CD4-positive, alpha-beta T cell treated with Interleukin-6 for 4 hours (primary cell): ENCODE measurements around the gene SIDT1.

ENCODE experiments used
- DNase-seq: peaks from one replicate; pipeline ENCODE4 v3.0.0-alpha.2; 2020; ENCODE audit warnings: mixed read lengths

Gene SIDT1

DNA sequence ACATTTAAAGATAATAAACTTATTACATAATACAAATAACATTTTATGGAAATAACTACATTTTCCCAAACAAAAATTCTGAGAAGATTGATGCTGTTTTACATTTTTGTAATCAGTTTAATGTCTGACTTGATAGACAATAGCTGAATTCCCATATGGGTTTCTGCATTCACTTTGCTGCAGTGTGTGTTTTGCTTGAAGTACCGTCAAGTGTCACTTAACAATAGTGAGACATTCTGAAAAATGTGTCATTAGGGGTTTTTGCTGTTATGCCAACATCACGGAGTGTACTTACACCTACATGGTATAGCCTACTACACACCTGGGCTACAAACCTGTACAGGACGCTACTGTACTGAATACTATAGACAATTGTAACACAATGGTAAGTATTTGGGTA, 106.6 kb downstream of the SIDT1 start:
- DNase-seq, result no peak

DNA sequence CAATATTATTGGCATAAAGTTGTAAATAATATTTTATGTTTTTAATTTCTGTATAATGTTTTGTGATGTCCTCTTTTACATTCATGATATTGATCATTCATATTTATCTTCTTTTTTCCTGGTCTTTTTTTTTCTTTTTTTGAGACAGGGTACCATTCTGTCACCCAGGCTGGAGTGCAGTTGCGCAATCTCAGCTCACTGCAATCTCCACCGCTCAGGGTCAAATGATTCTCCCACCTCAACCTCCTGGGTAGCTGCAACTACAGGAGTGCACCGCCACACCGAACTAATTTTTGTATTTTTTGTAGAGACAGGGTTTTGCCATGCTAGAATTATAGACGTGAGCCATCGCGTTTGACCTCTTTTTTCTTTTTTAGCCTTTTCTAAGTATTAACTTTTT, 111.2 kb downstream of the SIDT1 start:
- no peak for DNase-seq

DNA sequence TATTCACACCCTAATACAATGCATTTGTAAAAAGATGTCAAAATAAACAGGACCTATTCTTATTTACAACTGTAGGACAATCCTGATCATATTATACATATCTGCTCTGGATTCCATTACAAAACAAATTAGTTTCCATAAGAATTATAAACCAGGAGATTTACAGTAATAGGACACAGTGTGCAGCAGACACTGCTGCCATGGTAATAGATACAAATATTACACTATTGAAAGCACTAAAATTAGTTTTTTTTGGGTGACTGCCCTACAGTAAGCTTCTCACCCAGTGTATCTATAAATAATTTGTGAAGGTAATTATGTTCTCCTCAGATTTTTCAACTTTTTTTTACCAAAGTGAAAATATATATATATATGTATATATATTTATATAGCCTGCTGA, 116.2 kb downstream of the SIDT1 start:
- DNase-seq, result no peak

DNA sequence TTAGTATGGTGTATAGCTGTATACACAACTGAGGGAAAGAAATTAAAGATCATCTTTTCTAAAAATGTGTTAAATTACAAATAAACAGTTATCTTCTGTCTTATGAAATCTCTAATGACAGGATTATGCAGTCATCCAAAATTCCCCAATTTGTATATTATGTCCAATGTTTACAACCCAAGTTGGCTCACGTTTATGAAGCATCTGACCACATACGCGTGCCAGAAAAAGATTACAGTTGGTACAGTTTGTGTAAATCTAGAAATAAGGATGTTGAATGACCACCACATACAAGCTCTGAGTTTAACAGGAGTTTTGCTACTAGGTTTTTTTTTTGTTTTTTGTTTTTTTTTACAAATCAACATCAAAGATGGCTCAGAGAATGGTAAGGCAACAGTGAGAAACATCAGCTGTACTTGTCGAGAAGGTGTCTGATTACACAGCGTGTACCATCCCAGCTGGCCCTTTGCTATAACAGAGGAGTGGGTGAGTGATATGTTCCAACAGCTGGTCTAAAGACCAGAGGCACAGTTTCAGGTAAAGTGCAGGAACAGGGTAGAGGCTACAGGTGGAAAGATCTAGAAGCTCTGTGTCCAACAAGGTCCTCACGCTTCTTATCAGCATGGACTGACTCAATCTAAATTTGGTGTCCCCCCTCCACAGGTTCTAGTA, 117.0 kb downstream of the SIDT1 start:
- no peak for DNase-seq

DNA sequence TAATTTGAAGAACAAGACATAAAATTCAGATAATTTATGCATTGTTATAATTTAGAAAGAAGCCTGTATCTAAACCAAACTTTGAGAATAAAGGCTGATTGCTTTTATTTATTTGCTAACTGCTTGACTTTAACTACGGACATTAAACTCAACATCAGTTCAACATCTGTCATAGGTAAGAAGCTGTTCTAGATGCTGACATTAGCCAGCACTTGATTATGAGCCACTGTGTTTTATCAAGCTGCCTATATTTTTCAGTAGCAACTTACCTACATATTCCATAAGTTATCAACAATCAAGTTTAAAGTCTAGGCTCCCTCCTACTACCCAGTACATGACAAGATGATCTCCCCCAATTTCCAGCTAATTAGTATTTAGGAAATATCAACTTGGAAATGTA, 122.0 kb downstream of the SIDT1 start:
- no peak for DNase-seq

DNA sequence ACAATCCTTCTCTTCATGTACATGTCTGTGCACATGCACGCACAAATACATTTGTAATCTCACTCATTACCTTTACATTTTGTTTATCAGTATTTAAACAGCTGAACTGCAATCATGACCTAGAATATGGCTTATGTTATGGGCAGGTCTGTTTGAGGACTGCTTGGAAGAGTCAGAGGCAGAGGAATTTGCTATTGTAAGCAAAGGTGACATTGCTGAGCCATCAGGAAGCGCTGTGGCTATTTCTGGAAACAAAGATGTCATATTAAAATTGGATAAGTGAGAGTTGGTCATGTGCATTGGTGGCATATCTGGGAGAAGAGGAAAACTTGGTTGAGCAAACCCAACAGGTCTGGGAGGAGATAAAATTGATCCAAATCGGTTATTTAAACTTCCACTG, 122.5 kb downstream of the SIDT1 start:
- no peak for DNase-seq

DNA sequence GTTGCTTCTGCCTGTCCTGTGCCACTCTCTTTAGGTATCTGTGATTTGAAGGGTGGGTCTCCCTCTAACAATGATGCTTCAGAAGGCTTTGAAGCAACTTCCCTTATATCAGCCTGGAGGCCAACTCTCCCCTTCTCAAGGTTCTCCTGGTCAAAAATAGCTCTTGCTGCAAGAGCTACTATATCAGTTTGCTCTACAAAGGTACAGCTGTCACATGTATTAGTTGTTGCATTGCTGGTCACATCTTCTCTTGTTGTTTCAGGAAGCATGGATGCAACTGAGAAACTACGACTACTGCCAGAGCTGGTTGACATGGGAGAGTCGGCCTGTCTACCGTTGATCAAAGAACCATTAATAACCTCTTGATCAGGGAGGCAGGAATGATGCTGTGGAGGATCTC, 125.8 kb downstream of the SIDT1 start:
- no peak for DNase-seq

DNA sequence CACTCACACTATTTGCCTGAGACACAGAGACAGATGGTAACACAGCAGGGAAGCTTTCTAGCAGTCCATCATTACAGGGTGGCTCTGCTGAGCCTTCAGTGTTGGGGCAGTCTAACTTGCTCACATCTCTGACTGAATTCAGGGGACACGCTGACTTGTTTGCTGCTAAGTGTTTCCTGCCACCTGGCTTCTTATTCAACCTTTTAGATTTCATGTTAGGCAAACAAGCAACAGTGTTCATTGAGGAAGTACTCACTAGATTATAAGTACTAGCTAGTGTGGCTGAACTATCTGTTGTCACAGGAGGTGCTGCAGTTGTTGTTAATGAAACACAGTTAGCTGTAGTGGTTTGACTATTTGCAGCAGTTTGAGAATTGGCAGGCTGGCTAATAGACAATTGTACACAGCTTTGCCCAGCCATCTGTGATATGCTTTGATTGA, 126.8 kb downstream of the SIDT1 start:
- no peak for DNase-seq

DNA sequence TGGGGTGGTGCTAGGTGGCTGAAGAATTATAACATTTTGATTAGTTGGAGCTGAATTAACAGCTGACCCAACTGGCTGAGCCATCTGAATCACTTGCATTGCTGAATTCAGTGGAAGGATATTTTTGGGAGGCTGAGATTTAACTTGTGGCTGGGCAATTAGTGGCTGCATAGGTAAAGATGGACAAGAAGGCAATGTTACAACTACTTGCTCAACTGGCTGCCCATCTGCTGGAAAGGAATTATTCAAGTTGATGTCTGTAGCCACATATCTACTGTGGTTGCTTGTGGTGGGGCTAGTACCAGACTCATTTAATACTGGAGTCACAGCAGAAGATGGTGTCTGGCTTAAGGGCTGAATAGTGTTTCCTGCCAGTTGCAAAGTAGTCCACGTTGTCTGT, 127.6 kb downstream of the SIDT1 start:
- no peak for DNase-seq

DNA sequence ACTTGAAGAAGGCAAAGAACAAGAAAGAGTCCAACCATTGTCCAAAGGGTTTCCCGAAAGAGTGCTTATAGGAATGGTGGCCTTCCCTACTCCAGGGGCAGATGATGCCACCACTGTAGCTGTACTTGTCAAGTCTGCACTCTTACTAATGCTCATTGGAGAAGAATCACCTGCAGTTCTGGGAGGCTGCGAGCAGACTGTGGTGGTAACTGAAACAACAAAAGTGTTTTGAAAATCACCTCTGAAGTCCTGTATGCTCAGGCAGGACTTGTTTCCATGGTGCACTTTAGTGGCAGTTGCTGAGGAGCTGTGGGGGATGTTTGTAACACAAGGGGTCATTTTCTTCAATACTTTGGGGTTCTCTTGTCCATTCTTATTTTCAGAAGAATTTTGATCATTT, 128.1 kb downstream of the SIDT1 start:
- DNase-seq, result no peak

DNA sequence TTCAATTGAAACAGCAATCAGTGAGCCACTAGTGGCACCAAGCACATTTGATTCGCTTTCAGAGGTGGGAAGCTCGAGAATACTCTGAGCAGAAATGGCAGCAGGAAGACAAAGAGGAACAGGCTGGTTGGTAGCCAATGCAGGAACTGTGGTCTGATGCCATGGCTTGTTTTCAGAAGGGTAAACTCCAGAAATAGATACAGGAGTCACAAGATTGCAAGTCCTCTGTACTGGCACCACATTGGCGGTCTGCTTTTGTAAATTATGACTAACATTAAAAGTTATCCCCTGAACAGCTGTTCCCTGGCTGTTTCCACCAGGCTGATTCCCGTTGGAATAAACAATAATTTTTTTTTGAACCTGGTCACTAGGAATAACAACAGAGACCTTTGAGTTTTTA, 128.5 kb downstream of the SIDT1 start:
- DNase-seq, result no peak

DNA sequence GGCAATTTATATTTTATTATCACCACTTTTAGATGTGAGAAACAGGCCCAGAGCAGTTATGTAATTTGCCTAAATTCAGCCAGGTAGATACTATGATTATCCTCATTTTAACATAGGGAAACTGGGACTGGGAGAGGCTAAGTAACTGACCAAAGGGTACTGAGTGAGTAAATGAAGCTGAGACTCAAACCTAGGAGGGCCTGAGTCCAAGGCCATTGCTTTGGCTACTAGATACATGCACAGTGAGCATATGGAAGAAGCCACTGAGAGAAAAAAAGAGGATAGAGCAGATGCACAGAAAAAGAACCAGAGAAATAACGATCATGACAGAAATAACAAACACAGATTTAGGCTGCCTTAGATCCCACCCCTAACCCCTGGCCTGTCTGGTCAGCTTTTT, 130.5 kb downstream of the SIDT1 start:
- no peak for DNase-seq

DNA sequence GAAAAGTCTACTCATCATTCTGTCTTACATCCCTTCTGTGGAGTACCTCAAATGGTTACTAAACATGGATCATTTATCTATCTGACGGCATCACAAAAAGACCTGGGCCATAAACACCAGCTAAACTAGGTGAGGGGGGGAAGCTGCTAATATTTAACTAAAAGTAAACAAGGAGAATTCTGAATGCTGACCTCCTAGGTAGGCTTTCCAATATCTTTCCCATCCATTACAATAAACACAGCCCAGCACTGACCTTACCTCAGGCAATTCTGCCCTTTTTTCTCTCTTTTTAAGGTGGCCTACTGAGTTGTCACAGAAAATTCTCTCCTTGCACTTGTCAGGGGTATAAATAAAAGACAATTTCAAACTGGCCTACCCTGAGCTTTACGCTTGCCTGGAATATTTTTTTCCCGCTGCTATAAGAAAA, 131.0 kb downstream of the SIDT1 start:
- no peak for DNase-seq

DNA sequence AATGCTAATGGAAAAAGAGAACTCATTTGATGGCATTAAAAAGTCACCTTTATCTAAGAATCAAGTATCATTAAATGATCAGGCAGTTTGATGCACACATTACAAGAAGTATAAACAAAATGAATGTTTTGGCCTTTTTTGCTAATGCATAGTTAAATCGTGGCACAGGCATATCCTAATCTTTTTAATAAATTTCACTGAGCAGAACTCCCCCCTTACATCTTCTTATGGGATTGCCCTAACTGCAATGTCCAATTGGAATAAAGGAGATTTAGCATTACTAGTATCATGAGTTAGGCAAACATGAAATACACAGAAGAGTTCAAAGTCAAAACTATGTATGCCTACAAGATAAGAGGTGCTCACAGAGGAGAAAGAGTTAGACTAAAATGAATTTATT, 131.4 kb downstream of the SIDT1 start:
- no peak for DNase-seq

DNA sequence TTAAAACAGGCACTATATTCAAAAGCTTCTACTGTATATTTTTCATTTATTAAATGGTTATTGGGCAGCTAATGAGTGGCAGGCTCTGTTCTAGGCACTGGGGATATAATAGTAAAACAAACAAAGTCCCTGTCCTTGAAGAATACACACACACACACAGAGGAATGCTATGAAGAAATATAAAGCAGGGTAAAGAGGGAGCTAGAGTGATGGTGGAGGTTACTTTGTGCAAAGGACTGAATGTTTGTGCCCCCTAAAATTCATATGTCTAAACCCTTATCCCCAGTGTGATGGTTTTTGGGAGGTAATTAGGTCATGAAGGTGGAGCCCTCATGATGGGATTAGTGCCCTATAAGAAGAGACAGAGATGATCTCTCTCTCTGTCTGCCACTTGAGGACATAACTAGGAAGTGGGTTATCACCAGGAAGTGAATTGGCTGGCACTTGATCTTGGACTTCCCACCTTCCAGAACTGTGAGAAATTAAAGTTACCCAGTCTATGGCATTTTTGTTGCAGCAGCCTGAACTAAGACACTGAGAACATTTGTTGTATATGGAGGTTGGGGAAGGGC, 132.3 kb downstream of the SIDT1 start:
- DNase-seq, result no peak

DNA sequence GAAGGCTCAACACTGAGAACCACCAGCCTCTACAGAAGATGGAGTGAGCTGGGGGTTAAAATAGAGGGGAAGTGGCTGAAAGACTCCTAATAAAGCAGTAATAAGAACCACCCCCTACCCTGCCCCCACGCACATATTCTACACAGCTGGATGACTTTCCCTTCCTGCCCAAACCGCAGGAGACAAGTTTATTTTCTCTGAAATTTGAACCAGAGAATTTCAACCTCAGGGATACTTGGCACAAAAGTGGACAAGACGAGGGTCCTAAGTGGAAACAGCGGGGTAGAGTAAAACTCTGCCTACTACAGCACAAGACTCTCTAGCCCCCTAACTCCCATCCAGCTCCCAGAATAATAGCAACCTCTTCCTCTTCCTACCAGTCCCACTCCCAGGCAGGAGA, 135.7 kb downstream of the SIDT1 start:
- DNase-seq, result no peak

DNA sequence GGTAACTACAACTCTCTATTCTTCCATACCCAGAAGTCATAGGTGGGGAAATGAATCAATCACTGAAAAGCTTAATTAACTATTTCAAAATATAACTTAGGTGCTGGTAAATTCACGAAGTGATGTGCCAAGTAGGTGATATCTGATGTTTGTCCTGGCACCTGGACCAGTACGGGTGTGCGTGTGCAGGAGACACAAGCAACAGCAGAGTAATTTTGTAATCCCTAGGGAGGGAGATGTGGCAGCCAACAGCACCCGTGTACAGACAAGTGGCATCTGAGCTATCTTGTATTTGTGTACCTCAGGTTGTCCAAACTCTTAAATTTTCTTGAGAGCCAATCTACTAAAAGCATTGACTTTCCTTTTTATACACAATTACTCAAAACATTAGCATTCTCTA, 141.2 kb downstream of the SIDT1 start:
- DNase-seq, result no peak

DNA sequence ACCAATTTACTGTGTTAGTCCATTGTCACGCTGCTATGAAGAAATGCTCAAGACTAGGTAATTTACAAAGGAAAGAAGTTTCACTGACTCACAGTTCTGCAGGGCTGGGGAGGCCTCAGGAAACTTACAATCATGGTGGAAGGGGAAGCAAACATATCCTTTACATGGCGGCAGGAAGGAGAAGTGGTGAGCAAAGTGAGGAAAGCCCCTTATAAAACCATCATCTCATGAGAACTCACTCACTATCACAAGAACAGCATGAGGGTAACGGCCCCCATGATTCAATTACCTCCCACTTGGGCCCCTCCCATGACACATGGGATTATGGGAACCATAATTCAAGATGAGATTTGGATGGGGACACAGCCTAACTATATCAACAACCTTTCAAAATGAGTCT, 143.9 kb downstream of the SIDT1 start:
- no peak for DNase-seq

DNA sequence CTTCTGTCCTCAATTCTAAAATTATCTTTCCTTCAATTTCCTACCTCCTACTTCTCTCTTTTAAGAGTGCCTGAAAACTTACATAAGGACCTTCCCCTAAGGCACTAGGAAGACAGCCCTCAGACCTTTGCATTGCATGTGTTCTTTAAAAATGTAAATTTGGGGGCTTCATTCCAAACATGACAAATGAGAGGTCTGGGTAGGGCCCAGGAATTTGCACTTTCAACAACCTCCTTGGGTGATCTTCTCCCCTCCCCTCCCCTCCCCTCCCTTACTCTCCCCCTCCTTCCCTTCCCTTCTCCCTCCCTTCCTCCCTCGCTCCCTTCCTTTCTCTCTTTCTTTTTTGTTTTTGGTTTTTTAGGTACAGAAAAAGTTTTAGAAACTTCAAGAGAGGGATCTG, 145.4 kb downstream of the SIDT1 start:
- no peak for DNase-seq

DNA sequence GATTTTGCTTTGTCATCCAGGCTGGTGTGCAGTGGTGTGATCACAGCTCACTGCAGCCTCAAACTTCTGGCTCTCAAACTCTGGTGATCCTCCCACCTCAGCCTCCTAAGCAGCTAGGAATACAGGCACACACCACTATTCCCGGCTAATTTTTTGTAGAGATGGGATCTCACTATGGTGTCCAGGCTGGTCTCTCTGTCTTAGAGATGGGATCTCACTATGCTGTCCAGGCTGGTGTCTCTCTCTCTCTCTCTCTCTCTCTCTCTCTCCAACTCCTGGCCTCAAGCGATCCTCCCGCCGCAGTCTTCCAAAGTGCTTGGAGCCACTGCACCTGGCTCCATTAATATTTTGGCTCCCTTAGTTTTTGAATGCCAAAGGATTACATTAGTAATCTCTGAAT, 146.4 kb downstream of the SIDT1 start:
- no peak for DNase-seq
